SH-SY5Y (cell line): ENCODE results near the gene SLC24A3.

Experiments
- GATA2 ChIP-seq: IDR thresholded peaks from 2 replicates; pipeline ENCODE4 v1.6.1; 2011; ENCODE audit warnings: mild to moderate bottlenecking, low read depth, low read length
- GATA3 ChIP-seq: IDR thresholded peaks from 2 replicates; pipeline ENCODE4 v1.6.1; 2011; ENCODE audit warnings: low read depth, mild to moderate bottlenecking, low read length, moderate library complexity

SLC24A3 gene

DNA sequence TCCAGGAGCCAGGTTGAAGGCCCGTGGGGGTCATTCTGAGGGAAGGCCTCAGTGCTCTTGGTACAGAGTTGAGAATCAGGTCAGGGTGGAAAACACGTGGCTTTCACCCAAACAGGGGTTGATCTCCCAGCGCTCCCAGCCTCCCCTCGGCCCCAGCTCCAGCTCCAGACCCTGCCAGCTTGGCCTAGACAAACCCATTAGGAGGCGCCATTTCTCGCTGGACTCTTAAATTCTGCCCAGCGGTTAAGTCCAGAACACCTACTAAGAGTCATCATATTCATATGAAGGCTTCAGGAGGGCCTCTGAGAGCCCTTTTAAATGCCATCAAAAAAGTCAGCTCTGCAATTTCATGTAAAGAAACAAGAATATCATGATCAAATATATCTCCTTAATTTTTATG is 387.6 kb downstream of the SLC24A3 start:
- TF ChIP-seq GATA3 (no peak), GATA2 (no peak)

DNA sequence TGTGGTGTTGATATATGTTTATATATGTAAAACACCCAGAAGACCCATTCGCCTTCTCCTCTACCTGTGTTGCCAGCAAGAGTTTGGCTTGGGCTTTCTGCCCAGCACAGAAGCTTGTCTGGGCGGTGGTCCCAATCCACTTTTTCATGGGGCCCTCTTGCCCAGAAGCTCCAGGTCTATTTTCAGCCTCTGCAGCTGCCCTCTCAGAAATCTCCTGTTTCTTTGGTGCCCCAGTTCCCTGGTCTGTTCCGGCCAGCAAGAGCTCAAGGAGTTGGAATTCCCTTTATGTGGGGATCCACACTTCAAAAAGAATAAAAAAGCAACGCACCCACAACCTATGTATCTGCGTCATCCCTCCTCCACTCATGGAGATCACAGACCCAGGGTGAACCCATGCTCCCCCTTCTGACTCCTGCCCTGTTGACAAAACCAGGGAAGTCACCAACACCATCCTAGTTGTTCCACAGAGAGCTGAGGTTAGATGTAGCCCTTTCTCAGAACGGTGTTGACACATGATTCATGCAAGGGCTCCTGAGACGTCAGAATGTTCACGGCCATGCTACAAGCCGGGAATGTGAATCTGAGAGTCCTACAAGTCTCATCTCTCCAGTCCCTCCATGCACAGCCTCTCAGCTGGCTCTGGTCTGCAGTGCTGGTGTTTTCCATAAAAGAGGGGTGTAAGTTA is 388.8 kb downstream of the SLC24A3 start:
- TF ChIP-seq GATA3 (no peak), GATA2 (no peak)

DNA sequence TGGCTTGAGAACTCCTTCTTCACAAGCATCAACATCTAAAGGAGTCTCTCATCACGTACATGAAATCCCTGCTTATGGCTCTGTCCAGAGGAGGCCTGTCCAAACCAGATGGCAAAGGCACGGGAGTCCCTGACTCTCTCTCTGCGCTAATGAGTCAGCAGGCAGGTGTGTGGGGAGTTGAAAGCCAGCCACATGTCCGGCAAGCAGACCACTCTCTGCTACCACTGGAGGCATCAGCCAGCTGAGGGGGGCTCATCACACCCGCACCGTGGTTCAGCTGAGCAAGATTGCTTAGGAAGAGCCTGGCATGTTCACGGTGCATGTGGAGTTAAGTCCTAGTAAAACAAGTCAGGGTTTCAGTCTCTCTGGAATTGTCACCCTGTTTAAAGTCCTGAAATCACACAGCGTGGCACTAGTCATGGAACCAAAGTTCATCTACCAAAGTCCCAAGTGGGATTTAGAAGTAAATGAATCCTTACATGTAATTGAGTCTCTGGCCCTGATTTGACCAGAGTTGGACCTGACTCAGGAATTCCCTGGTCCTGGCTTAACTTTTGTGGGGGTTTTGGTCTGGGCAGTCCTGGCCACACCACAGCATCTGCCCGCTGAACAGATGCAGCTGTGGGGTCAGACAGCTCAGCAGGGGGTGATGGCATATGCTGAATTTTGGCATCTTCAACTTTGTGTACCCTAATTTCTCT is 390.4 kb downstream of the SLC24A3 start:
- no peak for TF ChIP-seq GATA2
- no peak for TF ChIP-seq GATA3

- no peak for TF ChIP-seq GATA3
- TF ChIP-seq GATA2 = no peak
Observed at GRCh38 chr20:19603376-19603750, 390.9 kb downstream of the SLC24A3 start.

DNA sequence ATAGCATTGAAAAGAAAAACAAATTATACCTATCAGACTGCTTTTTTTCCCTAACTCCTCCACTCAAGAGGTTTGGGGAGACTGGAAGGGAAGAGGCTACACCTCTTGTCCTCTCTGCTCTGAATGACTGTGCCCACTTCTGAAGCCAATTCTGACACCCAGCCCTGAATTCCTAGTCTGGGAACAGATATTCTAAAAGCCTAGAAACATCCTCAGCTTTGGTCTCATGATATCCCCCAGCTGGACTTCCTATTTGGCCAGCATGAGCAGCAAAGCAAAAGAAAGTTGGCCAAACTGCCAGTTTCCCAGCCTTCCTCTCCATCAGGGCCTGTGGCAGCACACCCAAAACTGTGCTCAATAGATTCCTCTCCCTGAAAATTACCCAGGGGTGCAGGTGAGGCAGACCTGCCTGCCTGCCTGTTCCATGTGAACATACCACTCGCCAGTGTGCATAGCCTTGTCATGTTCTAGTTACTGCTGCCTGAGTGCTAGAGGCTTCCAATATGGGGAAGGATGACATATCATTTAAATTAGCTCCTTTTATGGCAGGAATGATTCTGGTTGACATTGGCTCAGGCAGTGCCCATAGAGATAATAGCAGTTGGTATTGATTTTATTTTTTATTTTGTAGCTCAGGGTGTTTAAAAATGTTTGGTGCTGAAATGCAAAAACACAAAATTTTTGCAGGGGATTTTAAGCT is 393.5 kb downstream of the SLC24A3 start:
- TF ChIP-seq GATA3 = no peak
- no peak for TF ChIP-seq GATA2

GRCh38 chr20:19609642-19610223 is 397.3 kb downstream of the SLC24A3 start:
- TF ChIP-seq GATA3 (no peak), GATA2 (no peak)

DNA sequence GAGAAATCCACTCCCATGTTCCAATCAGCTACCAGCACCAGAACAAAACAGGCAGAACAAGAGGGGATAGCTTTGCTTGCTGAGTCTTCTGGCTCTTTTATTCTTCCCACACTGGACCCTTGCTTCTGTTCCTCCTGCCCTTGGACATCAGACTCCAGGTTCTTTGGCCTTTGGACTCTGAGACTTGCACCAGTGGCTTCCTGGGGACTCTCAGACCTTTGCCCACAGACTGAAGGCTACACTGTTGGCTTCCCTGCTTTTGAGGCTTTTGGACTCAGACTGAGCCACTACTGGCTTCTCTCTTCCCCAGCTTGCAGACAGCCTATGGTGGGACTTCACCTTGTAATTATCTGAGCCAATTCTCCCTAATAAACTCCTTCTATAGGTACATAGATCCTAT is 403.2 kb downstream of the SLC24A3 start:
- TF ChIP-seq GATA3 (no peak), GATA2 (no peak)

- TF ChIP-seq GATA2 = no peak
- no peak for TF ChIP-seq GATA3
Observed at GRCh38 chr20:19616081-19616480, 403.6 kb downstream of the SLC24A3 start.

DNA sequence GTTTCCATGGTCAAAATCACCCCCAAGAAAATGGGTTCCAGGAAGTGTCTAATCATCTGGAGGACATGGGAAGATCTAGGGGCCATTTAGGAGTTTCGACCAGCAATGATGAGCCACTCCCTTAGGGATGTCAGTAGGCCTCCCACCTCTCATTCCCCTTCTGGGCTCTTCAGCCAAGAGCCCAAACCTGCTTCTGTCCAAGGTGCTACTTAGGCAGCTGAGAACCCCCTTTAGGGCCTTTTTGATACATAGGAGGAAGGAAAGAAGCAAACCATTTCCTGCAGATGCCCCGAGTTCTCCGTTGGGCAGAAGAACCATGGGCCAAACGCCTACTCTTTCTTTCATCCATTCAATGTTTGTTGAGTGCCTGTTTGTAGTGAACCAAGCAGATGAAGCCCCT is 404.2 kb downstream of the SLC24A3 start:
- no peak for TF ChIP-seq GATA2
- no peak for TF ChIP-seq GATA3

DNA sequence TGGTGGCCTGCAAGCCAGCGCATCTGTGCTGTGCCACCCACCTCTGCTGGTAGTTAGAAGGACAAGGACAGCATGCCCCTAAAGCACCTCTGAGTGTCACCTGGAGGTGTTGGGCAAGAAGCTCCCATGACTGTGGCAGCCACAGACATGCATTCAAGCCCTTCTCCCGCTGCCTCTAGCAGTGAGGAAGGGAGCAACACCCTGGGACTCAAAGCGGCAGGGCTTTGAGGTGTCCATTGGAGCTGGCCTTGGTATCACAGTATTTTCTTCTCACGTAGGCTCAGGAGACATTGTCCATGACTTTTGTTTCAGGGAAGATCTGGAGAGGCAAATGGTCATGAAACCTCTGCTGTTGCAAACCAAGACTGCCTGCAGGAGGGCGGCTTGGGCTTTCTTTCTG is 404.8 kb downstream of the SLC24A3 start:
- TF ChIP-seq GATA3 (no peak), GATA2 (no peak)

GRCh38 chr20:19618711-19619110 is 406.3 kb downstream of the SLC24A3 start:
- TF ChIP-seq GATA3 = no peak
- no peak for TF ChIP-seq GATA2

DNA sequence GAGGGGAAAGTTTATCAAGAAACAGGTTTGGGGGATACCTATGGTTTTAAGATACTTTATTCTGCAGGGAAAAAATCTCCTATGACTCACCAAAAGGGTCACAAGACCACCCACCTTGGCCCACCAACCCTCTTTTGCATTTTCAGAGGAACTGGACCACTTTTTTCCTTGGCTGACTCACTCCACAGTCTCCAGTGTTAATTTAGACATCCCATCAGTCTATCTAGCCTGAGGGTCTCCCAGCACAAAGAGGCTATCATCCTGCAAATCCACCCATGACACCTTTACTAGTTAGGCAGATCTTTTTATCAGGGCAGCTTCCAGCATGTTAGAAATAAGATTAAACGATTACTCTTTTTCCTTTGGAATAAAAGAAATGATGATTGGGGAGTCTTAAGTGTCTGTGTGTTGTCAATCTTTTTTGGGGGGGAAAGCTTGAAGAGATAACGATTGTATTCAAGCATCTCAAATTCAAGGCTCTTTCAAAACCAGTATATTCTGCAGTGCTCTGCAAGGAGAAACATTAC is 407.5 kb downstream of the SLC24A3 start:
- TF ChIP-seq GATA2 (no peak), GATA3 (no peak)

- no peak for TF ChIP-seq GATA2
- no peak for TF ChIP-seq GATA3
Observed at GRCh38 chr20:19620446-19620845, 408.0 kb downstream of the SLC24A3 start.

- TF ChIP-seq GATA3 (no peak), GATA2 (no peak)
Observed at GRCh38 chr20:19621072-19621471, 408.6 kb downstream of the SLC24A3 start.

DNA sequence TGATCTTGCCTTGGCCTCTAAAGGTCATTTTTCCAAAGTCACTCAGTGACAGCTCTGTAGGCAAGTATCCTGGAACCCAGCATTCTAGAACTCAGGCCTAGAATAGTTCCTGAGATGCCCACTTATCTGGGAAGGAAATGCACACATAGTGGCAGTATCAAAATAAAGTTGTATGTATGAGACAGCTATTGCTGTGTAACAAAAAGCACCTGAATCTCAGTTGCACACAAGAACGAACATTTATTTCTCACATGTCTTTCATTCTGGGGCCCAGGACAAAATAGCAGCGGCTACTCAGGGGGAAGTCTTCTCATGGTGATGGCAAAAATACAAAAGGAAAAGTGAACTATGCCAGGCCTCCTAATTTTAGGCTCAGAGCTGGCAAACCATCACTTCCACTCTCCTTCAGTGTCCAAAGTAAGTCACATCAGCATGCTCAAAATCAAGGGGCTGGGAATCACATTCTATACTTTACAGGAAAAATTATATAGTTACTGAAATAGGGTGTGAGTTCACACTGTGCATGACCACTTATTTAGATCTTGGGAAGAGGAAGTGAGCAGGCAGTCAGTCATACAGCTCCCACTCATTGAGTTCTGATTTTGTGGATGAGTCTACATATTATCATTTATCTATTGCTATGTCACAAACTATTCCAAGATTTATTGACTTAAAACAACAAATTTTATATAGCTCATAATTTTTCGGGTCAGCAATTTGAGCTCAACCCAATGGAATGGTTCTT is 412.0 kb downstream of the SLC24A3 start:
- TF ChIP-seq GATA2 = no peak
- TF ChIP-seq GATA3 = no peak
